Neural cell (in vitro differentiated cells): ENCODE data around the gene CEP170B.

ENCODE experiments used
- CTCF ChIP-seq: fragments of 450-650 bp; IDR thresholded peaks from 2 replicates; pipeline ENCODE4 v1.5.1; 2014; ENCODE audit warnings: antibody characterized with exemption, mild to moderate bottlenecking, moderate library complexity; ENCODE audit not compliant: poor library complexity, severe bottlenecking
- EP300 ChIP-seq: fragments of 450-650 bp; conservative IDR thresholded peaks from 2 replicates; pipeline ENCODE4 v1.6.1; 2014; ENCODE audit warnings: antibody characterized with exemption, mild to moderate bottlenecking, moderate library complexity; ENCODE audit not compliant: poor library complexity, severe bottlenecking
- EZH2 ChIP-seq: fragments of 200-600, 300-800 bp; shearing (Covaris generic), sonication (generic); IDR thresholded peaks from 2 replicates; pipeline ENCODE4 v1.6.1; 2014; ENCODE audit warnings: antibody characterized with exemption, low read length, borderline replicate concordance, mild to moderate bottlenecking; ENCODE audit not compliant: insufficient read depth, poor library complexity, severe bottlenecking
- MXI1 ChIP-seq: fragments of 450-650 bp; conservative IDR thresholded peaks from 2 replicates; pipeline ENCODE4 v1.6.1; 2014; ENCODE audit warnings: antibody characterized with exemption, mild to moderate bottlenecking; ENCODE audit not compliant: poor library complexity, severe bottlenecking
- POLR2AphosphoS5 ChIP-seq: IDR thresholded peaks from 2 replicates; pipeline ENCODE4 v1.6.1; 2012
- SMC3 ChIP-seq: fragments of 450-650 bp; conservative IDR thresholded peaks from 2 replicates; pipeline ENCODE4 v1.6.1; 2014; ENCODE audit warnings: antibody characterized with exemption, mild to moderate bottlenecking, moderate library complexity; ENCODE audit not compliant: poor library complexity
- TAF1 ChIP-seq: IDR thresholded peaks from 2 replicates; pipeline ENCODE4 v1.6.1; 2012; ENCODE audit warnings: low read depth

GRCh38 chr14:104864267-104865080, 594 bp upstream of the CEP170B start:
- TF ChIP-seq CTCF = no peak
- TF ChIP-seq EP300 = no peak
- no peak for TF ChIP-seq TAF1
- no peak for TF ChIP-seq SMC3
- TF ChIP-seq MXI1 = no peak
- no peak for TF ChIP-seq EZH2
- no peak for TF ChIP-seq POLR2AphosphoS5
